GM12878 (cell line): ENCODE data around the gene ABHD18. TPM values are rescaled to one million over a fixed set of nuclear protein-coding genes. Genes with fewer than 3 reads are reported as not detected.

Experiments
- BRCA1 ChIP-seq: IDR thresholded peaks from 2 replicates; pipeline ENCODE4 v1.6.1; 2011; ENCODE audit warnings: low read depth, low read length, improper control_type of control experiment
- CEBPB ChIP-seq, 2 experiments: fragments of 150-350 bp in 1 of 2; IDR thresholded peaks; 2 replicates each; pipeline ENCODE4 v1.6.1; 2012 to 2014; ENCODE audit warnings: low read depth in 2 of 2, low read length in 2 of 2, borderline replicate concordance in 1 of 2, inconsistent platforms in 1 of 2
- CREM ChIP-seq: IDR thresholded peaks from 2 replicates; pipeline ENCODE4 v1.6.1; 2014; ENCODE audit warnings: antibody characterized with exemption, low read depth
- ELK1 ChIP-seq: IDR thresholded peaks from 2 replicates; pipeline ENCODE4 v1.6.1; 2012; ENCODE audit warnings: low read depth, low read length, improper control_type of control experiment
- EZH2 ChIP-seq: IDR thresholded peaks from 2 replicates; pipeline ENCODE4 v1.6.1; 2012; ENCODE audit warnings: low read depth, mild to moderate bottlenecking, control low read depth, inconsistent platforms, low read length, borderline replicate concordance; ENCODE audit not compliant: control insufficient read depth
- HDAC2 ChIP-seq: fragments of 200-600 bp; sonication (generic); IDR thresholded peaks from 2 replicates; pipeline ENCODE4 v1.6.1; 2017
- HDGF ChIP-seq: fragments of 450-650 bp; IDR thresholded peaks from 2 replicates; pipeline ENCODE4 v1.6.1; 2016; ENCODE audit warnings: antibody characterized with exemption
- JUND ChIP-seq: IDR thresholded peaks from 2 replicates; pipeline ENCODE4 v1.6.1; 2012; ENCODE audit warnings: low read depth, mild to moderate bottlenecking, low read length, improper control_type of control experiment, moderate library complexity
- MYB ChIP-seq: fragments of 150-350 bp; IDR thresholded peaks from 2 replicates; pipeline ENCODE4 v1.6.1; 2014; ENCODE audit warnings: mild to moderate bottlenecking, low read depth, low read length, borderline replicate concordance
- NBN ChIP-seq: fragments of 450-650 bp; IDR thresholded peaks from 2 replicates; pipeline ENCODE4 v1.6.1; 2016
- NR2C1 ChIP-seq: fragments of 450-650 bp; IDR thresholded peaks from 2 replicates; pipeline ENCODE4 v1.6.1; 2017; ENCODE audit warnings: antibody characterized with exemption, mild to moderate bottlenecking, moderate library complexity
- PBX3 ChIP-seq: IDR thresholded peaks from 2 replicates; pipeline ENCODE4 v1.6.1; 2011; ENCODE audit warnings: mild to moderate bottlenecking, low read depth, low read length, moderate library complexity; ENCODE audit not compliant: insufficient replicate concordance
- POLR2A ChIP-seq: IDR thresholded peaks from 2 replicates; pipeline ENCODE4 v1.6.1; 2011; ENCODE audit warnings: low read depth, mild to moderate bottlenecking, low read length
- POU2F2 ChIP-seq: IDR thresholded peaks from 3 replicates; pipeline ENCODE4 v1.6.1; 2011; ENCODE audit warnings: low read depth, mild to moderate bottlenecking, low read length, borderline replicate concordance
- RAD51 ChIP-seq: fragments of 450-650 bp; IDR thresholded peaks from 2 replicates; pipeline ENCODE4 v1.6.1; 2016; ENCODE audit warnings: moderate library complexity, mild to moderate bottlenecking, inconsistent platforms
- RB1 ChIP-seq: fragments of 450-650 bp; formaldehyde crosslinking; IDR thresholded peaks from 2 replicates; pipeline ENCODE4 v1.6.1; 2017; ENCODE audit warnings: mild to moderate bottlenecking, borderline replicate concordance
- SREBF1 ChIP-seq: IDR thresholded peaks from 2 replicates; pipeline ENCODE4 v1.6.1; 2012; ENCODE audit warnings: mild to moderate bottlenecking, low read length
- SRF ChIP-seq, 2 experiments: IDR thresholded peaks; 2 replicates each; pipeline ENCODE4 v1.6.1; 2011; ENCODE audit warnings: low read depth in 2 of 2, low read length in 2 of 2, mild to moderate bottlenecking in 1 of 2, moderate library complexity in 1 of 2
- ZNF24 ChIP-seq: fragments of 450-650 bp; IDR thresholded peaks from 2 replicates; pipeline ENCODE4 v1.6.1; 2017; ENCODE audit warnings: antibody characterized with exemption, mild to moderate bottlenecking
- polyA plus RNA-seq, 11 experiments: library from polyadenylated mRNA; depleted of rRNA in 4 of 11; unstranded in 6 of 11; stranded (reverse) in 5 of 11; fragments of >200 nt; fragmentation: Nextera tagmentation in 4 of 11; fragmentation: Illumina TruSeq in 1 of 11; extraction: Ambion mirVana in 4 of 11; extraction: Trizol in 1 of 11; gene quantifications; 1 replicate in 1 of 11; 2 replicates in 10 of 11; pipeline versions ENCODE4 v1.2.1 to v1.2.3, GENCODE V29; 2011 to 2016; ENCODE audit warnings: inconsistent platforms in 2 of 11, missing spikeins in 2 of 11, low read depth in 1 of 11
- total RNA-seq, 4 experiments: library from RNA; depleted of rRNA in 3 of 4; stranded (reverse); fragments of >200 nt in 3 of 4; fragmentation: Illumina TruSeq in 1 of 4; extraction: Trizol in 1 of 4; gene quantifications; 2 replicates each; pipeline versions ENCODE4 v1.2.1 to v1.2.3, GENCODE V29; 2013 to 2021
- TF ChIP-seq, protein P1 (sequence below): fragments of 450-650 bp; IDR thresholded peaks from 2 replicates; pipeline ENCODE4 v1.6.1; 2016; ENCODE audit warnings: mild to moderate bottlenecking, moderate library complexity, borderline replicate concordance
- TF ChIP-seq, protein P2 (sequence below): fragments of 450-650 bp; conservative IDR thresholded peaks from 2 replicates; pipeline ENCODE4 v1.6.1; 2017; ENCODE audit warnings: mild to moderate bottlenecking, moderate library complexity

Gene ABHD18
- total and polyA plus RNA-seq, 10 of the 15 experiments (the other 5 are each of a cell fraction or from before 2014, with no cell fraction given) = 3.4 to 13.5 (median 9.6) TPM

DNA sequence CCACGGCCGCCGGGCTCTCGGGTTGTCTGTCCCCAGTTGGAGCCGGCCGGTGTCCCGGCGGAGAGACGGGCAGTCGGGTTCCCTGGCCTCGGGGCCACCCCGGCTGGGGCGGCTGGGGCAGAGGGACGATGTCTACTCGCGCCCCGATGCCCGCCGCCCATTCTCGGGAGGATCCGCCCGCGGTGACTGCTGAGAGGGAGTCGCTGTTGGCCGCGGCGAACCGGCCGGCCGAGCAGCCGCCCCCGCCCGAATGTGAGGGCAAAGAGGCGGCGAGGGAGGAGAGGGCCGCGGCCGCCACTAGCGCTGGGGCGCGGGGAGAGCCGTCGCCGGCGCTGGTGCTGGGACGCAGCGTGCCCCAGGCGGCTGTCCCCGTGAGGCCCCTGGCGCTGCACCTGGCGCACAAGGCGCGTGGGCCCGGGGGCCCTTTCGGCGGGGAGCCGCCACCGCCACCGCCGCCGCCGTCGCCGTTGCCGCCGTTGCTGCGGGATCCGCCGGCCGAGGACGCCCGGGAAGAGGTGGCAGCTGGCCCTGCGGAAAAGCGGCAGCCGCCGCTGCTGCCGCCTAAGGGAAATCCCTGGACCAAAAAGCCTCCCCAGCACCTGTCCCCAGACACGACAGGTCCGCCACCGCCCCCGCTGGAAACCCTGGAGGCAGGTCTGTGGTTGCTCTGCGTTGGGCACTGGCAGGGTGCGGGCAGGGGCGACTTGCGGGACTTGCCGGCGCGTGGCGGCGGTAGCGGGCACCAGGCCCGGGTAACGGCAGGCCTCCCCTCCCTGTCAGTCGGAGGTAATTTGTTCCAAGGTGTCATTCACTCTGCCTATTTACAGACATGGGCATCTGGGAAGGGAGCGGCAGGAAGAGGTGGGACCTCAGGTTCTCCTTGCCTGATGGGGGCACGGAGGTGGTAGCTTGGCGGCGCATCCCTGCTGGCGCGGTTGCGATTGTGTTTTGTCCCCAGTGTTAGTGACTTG is 96.6 kb downstream of the ABHD18 start (continued):
- TF ChIP-seq PBX3 (no peak), RB1 (no peak), NR2C1 (no peak), POU2F2 (no peak), SRF (IDR thresholded peaks at IDR 0.05; ENCODE audit: low read depth in 2 of 2, low read length in 2 of 2) (no peak), HDAC2 (no peak), CREM (no peak), ZNF24 (peak; percentile 30; the same call in 1 of the 2 replicates), MYB (no peak), SREBF1 (no peak), NBN (0 out of 2 replicates have a peak, but pooled peaks have one; percentile 20), BRCA1 (no peak), EZH2 (no peak), CEBPB (IDR thresholded peaks at IDR 0.05; ENCODE audit: borderline replicate concordance in 1 of 2, low read depth in 2 of 2, low read length in 2 of 2) (no peak), RAD51 (no peak), HDGF (no peak), JUND (no peak), ELK1 (no peak), POLR2A (peak; percentile 21; the same call in 1 of the 2 replicates)
- TF ChIP-seq, protein P1, sequence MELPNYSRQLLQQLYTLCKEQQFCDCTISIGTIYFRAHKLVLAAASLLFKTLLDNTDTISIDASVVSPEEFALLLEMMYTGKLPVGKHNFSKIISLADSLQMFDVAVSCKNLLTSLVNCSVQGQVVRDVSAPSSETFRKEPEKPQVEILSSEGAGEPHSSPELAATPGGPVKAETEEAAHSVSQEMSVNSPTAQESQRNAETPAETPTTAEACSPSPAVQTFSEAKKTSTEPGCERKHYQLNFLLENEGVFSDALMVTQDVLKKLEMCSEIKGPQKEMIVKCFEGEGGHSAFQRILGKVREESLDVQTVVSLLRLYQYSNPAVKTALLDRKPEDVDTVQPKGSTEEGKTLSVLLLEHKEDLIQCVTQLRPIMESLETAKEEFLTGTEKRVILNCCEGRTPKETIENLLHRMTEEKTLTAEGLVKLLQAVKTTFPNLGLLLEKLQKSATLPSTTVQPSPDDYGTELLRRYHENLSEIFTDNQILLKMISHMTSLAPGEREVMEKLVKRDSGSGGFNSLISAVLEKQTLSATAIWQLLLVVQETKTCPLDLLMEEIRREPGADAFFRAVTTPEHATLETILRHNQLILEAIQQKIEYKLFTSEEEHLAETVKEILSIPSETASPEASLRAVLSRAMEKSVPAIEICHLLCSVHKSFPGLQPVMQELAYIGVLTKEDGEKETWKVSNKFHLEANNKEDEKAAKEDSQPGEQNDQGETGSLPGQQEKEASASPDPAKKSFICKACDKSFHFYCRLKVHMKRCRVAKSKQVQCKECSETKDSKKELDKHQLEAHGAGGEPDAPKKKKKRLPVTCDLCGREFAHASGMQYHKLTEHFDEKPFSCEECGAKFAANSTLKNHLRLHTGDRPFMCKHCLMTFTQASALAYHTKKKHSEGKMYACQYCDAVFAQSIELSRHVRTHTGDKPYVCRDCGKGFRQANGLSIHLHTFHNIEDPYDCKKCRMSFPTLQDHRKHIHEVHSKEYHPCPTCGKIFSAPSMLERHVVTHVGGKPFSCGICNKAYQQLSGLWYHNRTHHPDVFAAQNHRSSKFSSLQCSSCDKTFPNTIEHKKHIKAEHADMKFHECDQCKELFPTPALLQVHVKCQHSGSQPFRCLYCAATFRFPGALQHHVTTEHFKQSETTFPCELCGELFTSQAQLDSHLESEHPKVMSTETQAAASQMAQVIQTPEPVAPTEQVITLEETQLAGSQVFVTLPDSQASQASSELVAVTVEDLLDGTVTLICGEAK = no peak
- TF ChIP-seq, protein P2, sequence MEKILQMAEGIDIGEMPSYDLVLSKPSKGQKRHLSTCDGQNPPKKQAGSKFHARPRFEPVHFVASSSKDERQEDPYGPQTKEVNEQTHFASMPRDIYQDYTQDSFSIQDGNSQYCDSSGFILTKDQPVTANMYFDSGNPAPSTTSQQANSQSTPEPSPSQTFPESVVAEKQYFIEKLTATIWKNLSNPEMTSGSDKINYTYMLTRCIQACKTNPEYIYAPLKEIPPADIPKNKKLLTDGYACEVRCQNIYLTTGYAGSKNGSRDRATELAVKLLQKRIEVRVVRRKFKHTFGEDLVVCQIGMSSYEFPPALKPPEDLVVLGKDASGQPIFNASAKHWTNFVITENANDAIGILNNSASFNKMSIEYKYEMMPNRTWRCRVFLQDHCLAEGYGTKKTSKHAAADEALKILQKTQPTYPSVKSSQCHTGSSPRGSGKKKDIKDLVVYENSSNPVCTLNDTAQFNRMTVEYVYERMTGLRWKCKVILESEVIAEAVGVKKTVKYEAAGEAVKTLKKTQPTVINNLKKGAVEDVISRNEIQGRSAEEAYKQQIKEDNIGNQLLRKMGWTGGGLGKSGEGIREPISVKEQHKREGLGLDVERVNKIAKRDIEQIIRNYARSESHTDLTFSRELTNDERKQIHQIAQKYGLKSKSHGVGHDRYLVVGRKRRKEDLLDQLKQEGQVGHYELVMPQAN = peak; percentile 73
